Large intestine (tissue), 3 donors: ENCODE measurements around the gene PEX14. TPM values are rescaled to one million over a fixed set of nuclear protein-coding genes. Genes with fewer than 3 reads are reported as not detected.

Experiments used
- DNase-seq, 2 donors: peaks; one replicate each; pipeline versions ENCODE4 v3.0.0 to v3.0.0-alpha.2; 2013
- H3K27ac ChIP-seq: one replicate; pipeline ENCODE4 v1.5.1; 2013; ENCODE audit warnings: low read length
- H3K27me3 ChIP-seq: 2 replicates; pipeline ENCODE4 v1.6.1; 2013; ENCODE audit warnings: low read length; ENCODE audit not compliant: control insufficient read depth, insufficient read depth
- H3K36me3 ChIP-seq: 2 replicates; pipeline ENCODE4 v1.6.1; 2013; ENCODE audit warnings: low read length; ENCODE audit not compliant: control insufficient read depth, insufficient read depth
- H3K4me1 ChIP-seq: one replicate; pipeline ENCODE4 v1.6.1; 2013; ENCODE audit warnings: low read length; ENCODE audit not compliant: control insufficient read depth, insufficient read depth
- H3K4me3 ChIP-seq: one replicate; pipeline ENCODE4 v1.5.1; 2013; ENCODE audit warnings: low read length
- H3K9me3 ChIP-seq: one replicate; pipeline ENCODE4 v1.6.1; 2013; ENCODE audit warnings: mild to moderate bottlenecking, low read depth, low read length, moderate library complexity; ENCODE audit not compliant: control insufficient read depth
- WGBS: methylation state at CpG from one replicate; pipeline ENCODE4 v1.1.5; 2013; ENCODE audit warnings: low lambda C conversion rate; ENCODE audit not compliant: insufficient coverage; 5-methylcytosine and 5-hydroxymethylcytosine counted together
- polyA plus RNA-seq: library from polyadenylated mRNA; unstranded; fragments of 120-200 nt; gene quantifications from one replicate; pipeline ENCODE4 v1.2.1, GENCODE V29; 2013

Gene PEX14
- polyA plus RNA-seq, 1 donor, result 25.8 TPM

- peaks cover 34% of the 10 kb centered on the region for H3K36me3 ChIP-seq
- H3K27ac ChIP-seq, result no peak overlapping the region
- H3K4me3 ChIP-seq, result no peak overlapping the region
- WGBS, result no CpG with 5 or more reads among the region's 8 CpGs
- no peak for DNase-seq
- H3K27me3 ChIP-seq, result no peaks in the 10 kb centered on the region
- H3K9me3 ChIP-seq, result no peaks in the 10 kb centered on the region
- H3K4me1 ChIP-seq, result peaks cover 28% of the 10 kb centered on the region
These were observed 187.4 kb downstream of the PEX14 start for GRCh38 chr1:10662090-10662688.

GRCh38 chr1:10662824-10663677 lies 188.3 kb downstream of the PEX14 start:
- Histone ChIP-seq H3K27me3 (no peaks in the 10 kb centered on the region), H3K27ac (no peak overlapping the region), H3K36me3 (peaks cover 31% of the 10 kb centered on the region), H3K9me3 (no peaks in the 10 kb centered on the region), H3K4me1 (peaks cover 34% of the 10 kb centered on the region), H3K4me3 (no peak overlapping the region)
- no peak for DNase-seq
- WGBS, result no CpG with 5 or more reads among the region's 26 CpGs

- H3K27me3 ChIP-seq, result no peaks in the 10 kb centered on the region
- H3K27ac ChIP-seq, result no peak overlapping the region
- H3K9me3 ChIP-seq, result no peaks in the 10 kb centered on the region
- H3K4me3 ChIP-seq, result no peak overlapping the region
- WGBS, result no CpG with 5 or more reads among the region's 15 CpGs
- peaks cover 25% of the 10 kb centered on the region for H3K36me3 ChIP-seq
- H3K4me1 ChIP-seq, result peaks cover 40% of the 10 kb centered on the region
- DNase-seq, result peak in 1 of 2 donors; percentile 60
These were observed 188.9 kb downstream of the PEX14 start for GRCh38 chr1:10663678-10664035.

- WGBS, result no CpG with 5 or more reads among the region's 15 CpGs
- H3K4me1 ChIP-seq, result peaks cover 43% of the 10 kb centered on the region
- DNase-seq, result no peak
- no peaks in the 10 kb centered on the region for H3K9me3 ChIP-seq
- H3K36me3 ChIP-seq, result peaks cover 19% of the 10 kb centered on the region
- H3K4me3 ChIP-seq, result no peak overlapping the region
- H3K27me3 ChIP-seq, result no peaks in the 10 kb centered on the region
- H3K27ac ChIP-seq, result no peak overlapping the region
These were observed 189.5 kb downstream of the PEX14 start for GRCh38 chr1:10664251-10664650.

GRCh38 chr1:10665226-10665625 lies 190.5 kb downstream of the PEX14 start:
- WGBS, result no CpG with 5 or more reads among the region's 31 CpGs
- Histone ChIP-seq H3K9me3 (no peaks in the 10 kb centered on the region), H3K27me3 (no peaks in the 10 kb centered on the region), H3K4me1 (peaks cover 43% of the 10 kb centered on the region), H3K4me3 (no peak overlapping the region), H3K36me3 (peaks cover 12% of the 10 kb centered on the region), H3K27ac (no peak overlapping the region)
- DNase-seq, result no peak

GRCh38 chr1:10665930-10666850 lies 191.4 kb downstream of the PEX14 start:
- Histone ChIP-seq H3K27ac (no peak overlapping the region), H3K4me3 (no peak overlapping the region), H3K9me3 (no peaks in the 10 kb centered on the region), H3K27me3 (no peaks in the 10 kb centered on the region), H3K36me3 (peaks cover 12% of the 10 kb centered on the region), H3K4me1 (peaks cover 46% of the 10 kb centered on the region)
- WGBS, result no CpG with 5 or more reads among the region's 36 CpGs
- DNase-seq, result no peak

- Histone ChIP-seq H3K36me3 (peaks cover 12% of the 10 kb centered on the region), H3K27ac (no peak overlapping the region), H3K27me3 (peaks cover 5% of the 10 kb centered on the region), H3K9me3 (no peaks in the 10 kb centered on the region), H3K4me1 (peaks cover 51% of the 10 kb centered on the region), H3K4me3 (no peak overlapping the region)
- WGBS, result no CpG with 5 or more reads among the region's 40 CpGs
- no peak for DNase-seq
These were observed 193.4 kb downstream of the PEX14 start for GRCh38 chr1:10667861-10668761.

GRCh38 chr1:10669570-10669969 lies 194.8 kb downstream of the PEX14 start:
- DNase-seq, result no peak
- WGBS, result no CpG with 5 or more reads among the region's 12 CpGs
- H3K9me3 ChIP-seq, result no peaks in the 10 kb centered on the region
- H3K4me1 ChIP-seq, result peaks cover 48% of the 10 kb centered on the region
- peaks cover 7% of the 10 kb centered on the region for H3K36me3 ChIP-seq
- no peak overlapping the region for H3K4me3 ChIP-seq
- no peak overlapping the region for H3K27ac ChIP-seq
- H3K27me3 ChIP-seq, result peaks cover 5% of the 10 kb centered on the region

- WGBS, result no CpG with 5 or more reads among the region's 10 CpGs
- Histone ChIP-seq H3K27me3 (peaks cover 5% of the 10 kb centered on the region), H3K9me3 (no peaks in the 10 kb centered on the region), H3K27ac (peak overlapping the region; percentile 17), H3K4me1 (peaks cover 54% of the 10 kb centered on the region), H3K36me3 (peaks cover 2% of the 10 kb centered on the region), H3K4me3 (no peak overlapping the region)
- no peak for DNase-seq
These were observed 195.4 kb downstream of the PEX14 start for GRCh38 chr1:10670190-10670589.
